Measurements from ENCODE around the gene IKZF3.
"Not testable (repeated sequence)": the region's sequence is repeated elsewhere in the genome, so short reads cannot be mapped to it uniquely, and the experiment has no call there.

The IKZF3 gene

DNA sequence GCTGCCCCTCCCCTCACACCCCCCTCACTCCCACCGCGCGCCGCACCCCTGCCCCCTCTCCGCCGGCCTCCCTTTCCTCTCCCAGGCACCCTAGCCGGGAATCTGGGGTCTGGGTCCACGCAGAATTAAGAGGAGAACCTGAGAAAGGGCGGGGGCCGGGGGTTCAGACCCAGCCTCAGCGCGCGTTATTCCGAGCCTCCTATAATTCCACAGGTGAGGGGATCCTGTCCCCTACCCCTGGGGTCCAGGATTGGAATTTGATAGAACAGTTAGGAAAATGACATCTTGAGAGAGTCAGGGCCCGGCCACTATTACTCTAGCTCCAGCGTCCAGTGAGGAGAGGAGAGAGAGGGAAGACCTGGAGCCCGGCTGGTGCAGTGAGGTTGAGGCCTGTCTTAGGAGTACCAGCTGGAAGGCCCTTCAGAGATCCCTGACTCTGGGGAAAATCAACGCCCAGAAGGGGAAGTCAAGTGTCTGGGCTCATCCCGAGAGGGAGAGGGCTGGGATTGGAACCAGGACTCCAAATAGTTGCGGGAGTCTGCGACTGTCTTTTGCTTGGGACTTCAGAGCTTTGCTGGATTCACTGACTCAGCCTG, 109.1 kb downstream of the IKZF3 start:
- no peak for DNase-seq (ENCODE audit: low spot score)

DNA sequence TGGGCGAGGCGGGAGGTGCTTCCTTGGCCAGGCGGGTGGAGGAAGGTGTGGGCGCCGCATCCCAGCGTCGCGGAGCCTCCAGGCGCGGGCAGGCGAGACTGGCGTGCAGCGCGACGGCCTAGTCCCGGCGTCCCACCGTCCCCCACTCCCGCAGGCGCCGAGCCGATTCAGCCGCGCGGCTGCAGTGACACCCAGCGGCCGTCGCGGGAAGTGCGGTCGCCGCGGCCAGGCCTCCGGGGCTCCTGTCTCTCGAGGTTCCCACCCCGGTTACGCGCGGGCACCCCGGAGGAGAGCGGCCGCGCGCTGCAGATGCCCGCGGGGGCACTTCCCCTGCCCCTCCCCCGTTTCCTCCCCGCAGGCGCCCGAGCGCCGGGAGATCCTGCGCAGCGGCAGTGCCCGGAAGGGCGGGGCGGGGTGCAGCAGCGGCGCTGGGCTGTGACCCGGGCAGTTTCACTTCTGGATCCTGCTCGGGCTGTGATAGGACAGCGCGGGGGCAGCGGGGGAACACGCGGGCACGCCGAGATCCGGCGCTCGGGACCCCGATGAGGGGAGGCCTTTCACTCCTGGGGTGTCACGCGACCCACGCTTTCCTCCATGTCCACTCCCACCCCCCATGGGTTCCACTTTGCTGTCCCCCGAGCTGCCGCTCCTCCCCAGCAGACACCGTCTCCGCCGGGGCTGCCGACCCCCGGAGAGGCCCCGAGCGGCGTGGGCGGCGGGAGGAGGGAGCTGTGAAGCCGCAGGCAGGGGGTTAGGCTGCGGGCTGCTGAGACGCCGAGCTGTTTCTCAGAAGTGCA, 109.8 kb downstream of the IKZF3 start:
- DNase-seq (ENCODE audit: low spot score), result peak; percentile 84

DNA sequence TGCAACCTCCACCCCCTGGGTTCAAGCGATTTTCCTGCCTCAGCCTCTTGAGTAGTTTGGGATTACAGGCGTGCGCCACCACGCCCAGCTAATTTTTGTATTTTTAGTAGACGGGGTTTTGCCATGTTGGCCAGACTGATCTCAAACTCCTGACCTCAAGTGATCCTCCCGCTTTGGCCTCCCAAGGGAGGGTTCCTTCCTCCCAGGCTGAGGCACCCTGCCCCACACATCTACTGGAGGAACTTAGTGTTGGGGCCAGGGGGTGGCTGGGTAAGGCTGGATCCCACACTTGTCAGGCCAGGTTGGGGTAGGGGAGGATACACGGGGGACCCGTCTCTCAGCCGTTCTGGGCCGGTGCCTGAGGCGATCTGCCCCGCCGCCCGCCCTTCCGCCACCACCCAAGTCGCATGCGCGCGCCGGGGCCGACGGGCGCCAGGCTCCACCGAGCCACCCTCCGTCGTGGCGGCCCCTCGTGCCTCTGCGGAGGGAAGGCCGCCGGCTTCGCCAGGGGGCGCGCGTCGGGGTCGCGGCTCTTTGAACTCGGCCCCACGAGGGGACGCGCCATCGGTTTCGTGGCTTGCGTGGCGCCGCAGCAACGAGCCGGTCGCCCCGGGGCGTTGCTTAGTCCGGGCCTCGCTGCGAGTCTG, 110.5 kb downstream of the IKZF3 start:
- no peak for DNase-seq (ENCODE audit: low spot score)

DNA sequence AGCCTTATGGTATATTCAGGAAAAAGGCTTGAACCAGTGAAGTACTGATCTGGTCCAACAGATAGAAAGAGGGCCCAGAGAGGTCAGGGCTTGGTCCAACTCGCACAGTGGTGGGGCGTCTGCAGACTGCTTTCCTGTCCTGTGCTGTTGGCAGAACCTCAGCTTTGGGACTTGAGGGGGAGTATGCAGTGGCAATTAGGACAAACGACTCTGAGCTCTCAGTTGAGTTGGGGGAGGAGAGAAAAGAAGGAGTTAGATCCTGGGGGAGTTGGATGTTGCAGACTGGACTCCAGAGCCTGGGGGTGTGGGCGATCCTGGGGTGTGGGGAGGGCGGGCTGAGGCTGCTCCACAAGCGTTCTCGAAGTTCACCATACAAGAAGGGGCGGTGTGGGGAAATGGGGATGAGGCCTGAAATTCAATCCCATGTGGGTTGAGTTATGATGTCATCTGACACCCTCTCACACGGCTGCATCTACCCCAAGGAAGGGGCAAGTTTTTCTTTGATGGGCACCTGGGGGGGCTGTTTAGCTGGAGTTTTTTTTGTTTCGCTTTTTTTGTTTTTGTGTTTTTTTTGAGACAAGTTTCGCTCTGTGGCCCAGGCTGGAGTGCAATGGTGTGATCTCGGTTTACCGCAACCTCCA, 111.8 kb downstream of the IKZF3 start:
- no peak for DNase-seq (ENCODE audit: low spot score)

DNA sequence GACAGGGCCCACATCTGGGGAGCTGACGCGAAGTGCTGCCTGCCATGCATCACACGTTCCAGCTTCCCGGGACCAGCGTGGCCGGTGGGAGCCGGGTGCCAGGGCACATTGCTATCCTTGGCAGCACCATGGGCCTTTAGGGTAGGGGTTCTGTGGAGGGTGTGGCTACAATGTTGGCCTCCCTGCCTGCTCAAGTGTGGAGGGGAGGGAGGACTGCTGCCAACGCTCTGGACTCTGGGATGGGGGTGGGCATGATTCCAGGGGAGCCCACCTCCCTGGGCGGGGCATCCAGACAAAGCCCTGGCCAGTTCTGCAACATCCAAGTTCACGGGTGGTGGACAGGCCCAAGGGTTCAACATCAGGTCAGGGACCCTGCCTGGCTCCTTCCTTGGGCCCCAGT, 112.5 kb downstream of the IKZF3 start:
- no peak for DNase-seq (ENCODE audit: low spot score)

DNA sequence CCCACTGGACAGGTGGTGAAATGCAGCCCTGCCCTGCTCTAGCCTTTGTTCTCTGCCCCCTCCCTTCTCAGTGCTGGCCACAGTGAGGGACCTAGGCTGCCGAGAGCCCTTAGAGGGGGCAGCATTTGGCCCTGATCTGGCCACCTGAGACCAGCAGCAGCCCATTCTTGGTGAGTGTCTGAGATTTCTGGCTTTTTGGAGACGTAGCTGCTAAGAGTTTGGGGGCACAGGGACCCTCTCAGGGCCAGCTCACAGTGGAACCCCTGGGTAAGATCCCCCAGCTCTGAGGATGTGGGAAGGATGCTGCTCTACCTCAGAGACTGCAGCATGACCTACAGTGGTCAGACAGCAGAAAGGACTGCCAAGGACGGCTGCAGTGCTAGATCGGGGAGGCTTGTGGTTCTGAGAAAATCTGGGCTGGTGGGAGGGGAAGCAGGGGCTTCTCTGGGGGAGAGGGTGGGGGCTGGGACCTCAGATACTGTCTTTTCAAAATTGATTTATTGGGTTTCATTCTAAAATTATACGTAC, 113.0 kb downstream of the IKZF3 start:
- DNase-seq (ENCODE audit: low spot score), result no peak

DNA sequence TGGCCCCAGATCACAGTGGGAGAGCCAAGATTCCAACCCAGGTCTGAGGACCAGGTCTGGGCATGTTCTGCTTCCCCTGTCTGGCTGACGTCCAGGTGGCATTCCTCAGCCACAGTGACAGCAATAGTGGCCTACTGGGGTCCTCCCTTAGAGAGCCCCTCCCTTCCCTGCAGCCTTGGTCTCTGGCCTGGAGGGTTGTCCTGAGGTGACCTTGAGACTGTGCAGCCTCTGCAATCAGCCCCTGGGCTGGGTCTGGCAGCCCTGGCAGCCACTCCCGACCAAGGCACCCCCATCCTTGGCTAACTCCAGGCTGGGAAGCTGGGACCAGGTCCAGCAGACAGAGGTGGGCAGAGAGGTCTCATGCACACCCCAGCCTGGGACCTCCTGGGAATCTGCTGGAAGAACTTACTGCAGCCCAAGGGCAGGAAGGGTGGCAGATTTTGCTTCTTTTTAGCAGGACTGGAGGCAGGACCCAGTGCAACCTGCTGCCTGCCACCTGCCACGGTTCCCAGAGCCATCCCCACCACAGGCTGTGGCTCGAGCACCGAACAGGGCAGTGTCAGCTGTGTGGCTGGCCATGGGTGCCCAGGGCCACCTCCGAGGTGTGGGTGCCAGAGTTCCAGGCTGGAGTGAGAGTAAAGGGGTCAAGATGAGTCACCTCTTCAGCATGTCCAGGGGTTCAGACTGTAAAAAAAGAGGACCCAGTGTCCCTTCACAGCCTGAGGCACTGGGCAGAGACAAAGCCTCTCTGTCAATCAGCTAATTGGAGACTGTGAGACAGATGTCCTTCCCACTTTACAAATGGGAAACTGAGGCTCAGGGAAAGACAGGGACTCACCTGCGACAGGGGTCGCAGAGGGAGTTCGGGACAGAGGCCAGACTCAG, 113.7 kb downstream of the IKZF3 start:
- no peak for DNase-seq (ENCODE audit: low spot score)

DNA sequence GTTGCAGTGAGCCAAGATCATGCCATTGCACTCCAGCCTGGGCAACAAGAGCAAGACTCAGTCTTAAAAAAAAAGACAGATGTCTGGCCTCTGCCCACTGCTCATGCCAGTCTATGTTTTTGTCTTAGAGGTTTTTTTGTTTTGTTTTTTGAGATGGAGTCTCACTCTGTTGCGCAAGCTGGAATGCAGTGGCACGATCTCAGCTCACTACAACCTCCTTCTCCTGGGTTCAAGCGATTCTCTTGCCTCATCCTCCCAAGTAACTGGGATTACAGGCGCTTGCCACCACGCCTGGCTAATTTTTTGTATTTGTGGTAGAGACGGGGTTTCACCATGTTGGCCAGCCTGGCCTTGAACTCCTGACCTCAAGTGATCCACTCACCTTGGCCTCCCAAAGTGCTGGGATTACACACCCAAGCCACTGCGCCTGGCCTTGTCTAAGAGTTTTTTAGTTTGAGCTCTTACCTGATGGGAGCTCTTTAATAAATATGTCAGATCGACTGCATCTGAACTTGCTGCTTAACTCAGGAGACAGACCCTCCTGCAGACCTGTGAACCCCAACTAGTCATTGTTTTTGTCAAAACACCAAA, 115.6 kb downstream of the IKZF3 start:
- not testable (repeated sequence) for DNase-seq (ENCODE audit: low spot score)

DNA sequence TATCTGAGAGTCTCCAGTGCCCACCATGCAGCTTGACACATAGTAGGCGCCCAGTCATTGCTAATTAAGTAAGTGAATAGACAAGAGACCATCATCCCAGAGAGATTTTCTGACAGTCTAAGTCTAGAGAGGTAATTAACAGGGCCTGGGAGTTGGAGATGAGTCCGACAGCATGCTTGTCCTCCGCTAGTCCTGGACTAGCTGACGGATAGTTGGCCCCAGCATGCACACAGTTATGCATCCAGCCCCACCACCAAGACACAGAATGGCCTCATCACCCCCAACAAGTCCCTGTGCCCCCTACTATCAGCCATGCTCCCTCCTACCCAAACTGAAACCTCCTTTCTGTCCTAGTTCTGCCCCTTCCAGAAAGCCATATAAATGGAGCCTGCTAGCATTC, 116.4 kb downstream of the IKZF3 start:
- no peak for DNase-seq (ENCODE audit: low spot score)

DNA sequence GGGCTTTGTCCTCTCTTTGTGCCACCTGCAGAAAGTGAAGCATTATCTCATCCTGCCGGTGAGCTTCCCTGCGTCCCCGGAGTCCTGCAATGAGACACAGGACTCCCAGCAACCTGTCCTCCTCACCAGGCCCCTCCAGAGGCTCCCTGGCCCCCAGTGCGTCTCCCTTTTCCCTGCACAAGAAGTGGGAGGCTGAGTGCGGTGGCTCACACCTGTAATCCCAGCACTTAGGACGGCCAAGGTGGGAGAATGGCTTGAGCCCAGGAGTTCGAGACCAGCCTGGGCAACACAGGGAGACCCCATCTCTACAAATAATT, 118.0 kb downstream of the IKZF3 start:
- no peak for DNase-seq (ENCODE audit: low spot score)

DNA sequence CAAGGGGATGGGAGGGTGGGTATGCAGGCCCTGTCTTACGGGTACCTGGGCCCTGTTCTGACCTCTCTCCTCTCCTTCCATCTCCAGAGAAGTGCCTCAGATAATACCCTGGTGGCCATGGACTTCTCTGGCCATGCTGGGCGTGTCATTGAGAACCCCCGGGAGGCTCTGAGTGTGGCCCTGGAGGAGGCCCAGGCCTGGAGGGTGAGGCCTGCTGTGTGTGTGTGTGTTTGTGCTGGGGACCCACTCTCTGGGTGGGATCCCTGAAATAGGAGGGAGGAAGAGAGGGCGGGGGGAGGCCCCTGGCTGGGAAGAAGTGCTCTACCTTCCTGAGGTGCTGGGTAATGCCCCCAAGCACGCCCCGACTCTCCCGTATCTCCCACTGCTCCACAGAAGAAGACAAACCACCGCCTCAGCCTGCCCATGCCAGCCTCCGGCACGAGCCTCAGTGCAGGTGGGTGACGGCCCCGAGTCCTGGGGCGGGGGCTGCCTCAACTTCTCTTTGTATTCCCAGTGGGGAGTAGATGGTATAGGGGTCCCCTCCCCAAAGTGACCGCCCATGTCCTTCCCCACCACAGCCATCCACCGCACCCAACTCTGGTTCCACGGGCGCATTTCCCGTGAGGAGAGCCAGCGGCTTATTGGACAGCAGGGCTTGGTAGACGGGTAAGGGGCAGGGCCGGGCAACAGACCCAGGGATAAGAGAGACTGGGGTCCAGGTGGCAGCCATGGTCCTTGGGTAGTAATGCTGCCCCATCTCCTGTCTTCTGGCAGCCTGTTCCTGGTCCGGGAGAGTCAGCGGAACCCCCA, 118.6 kb downstream of the IKZF3 start:
- DNase-seq (ENCODE audit: low spot score), result no peak

DNA sequence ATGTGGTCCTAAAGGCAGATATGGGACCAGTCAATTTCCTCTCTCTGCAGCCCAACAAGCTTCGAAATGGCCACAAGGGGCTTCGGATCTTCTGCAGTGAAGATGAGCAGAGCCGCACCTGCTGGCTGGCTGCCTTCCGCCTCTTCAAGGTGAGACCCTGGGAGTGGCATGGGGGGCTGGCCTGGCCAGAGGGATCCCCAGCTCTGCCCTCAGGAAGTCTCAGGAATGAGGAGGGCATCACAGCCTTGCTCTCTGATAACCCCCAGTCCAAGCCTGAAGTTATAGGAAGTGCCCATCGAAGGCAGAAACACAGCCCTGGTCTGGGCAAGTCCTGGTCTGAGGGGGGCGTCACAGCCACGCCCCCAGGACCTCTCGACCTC, 119.3 kb downstream of the IKZF3 start:
- no peak for DNase-seq (ENCODE audit: low spot score)

DNA sequence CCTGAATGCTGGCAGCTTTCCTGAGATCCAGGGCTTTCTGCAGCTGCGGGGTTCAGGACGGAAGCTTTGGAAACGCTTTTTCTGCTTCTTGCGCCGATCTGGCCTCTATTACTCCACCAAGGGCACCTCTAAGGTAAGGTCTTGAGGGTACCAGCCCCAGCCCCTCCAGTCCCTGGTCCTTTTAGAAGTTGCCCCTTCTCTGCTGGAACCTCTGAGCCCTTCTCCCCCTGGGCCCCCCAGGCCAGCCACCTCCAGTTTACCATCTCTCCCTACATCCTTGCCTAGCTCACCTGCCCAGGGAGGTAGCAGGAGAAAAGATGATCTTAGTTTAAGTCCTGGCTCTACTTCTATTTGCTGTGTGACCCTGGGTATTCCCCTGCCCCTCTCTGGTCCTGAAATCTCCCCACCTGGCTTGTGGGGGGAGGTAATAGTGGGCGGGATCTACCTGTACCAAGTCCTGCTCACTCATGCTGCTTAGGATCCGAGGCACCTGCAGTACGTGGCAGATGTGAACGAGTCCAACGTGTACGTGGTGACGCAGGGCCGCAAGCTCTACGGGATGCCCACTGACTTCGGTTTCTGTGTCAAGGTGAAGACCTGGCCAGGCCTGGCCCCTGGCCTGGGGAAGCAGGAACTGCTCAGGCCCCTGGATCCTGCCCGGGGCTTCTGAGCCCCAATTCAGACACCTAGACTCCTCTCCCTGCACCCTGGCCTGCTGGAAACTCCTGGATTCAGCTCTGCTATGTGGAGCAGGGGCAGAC, 119.9 kb downstream of the IKZF3 start:
- no peak for DNase-seq (ENCODE audit: low spot score)

DNA sequence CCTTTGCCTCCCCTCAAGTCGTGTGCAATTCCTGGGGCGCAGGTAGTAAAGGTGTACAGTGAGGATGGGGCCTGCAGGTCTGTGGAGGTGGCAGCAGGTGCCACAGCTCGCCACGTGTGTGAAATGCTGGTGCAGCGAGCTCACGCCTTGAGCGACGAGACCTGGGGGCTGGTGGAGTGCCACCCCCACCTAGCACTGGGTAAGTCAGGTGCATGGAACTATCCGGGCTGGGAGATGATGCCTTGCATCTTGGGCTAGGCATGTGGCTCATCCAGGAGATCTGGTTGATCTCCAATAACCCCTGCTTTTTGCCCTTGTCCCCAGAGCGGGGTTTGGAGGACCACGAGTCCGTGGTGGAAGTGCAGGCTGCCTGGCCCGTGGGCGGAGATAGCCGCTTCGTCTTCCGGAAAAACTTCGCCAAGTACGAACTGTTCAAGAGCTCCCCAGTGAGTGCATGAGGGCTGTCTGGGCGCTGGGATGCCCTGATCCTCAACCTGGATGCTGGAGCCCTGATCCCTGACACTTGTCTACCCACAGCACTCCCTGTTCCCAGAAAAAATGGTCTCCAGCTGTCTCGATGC, 121.2 kb downstream of the IKZF3 start:
- DNase-seq (ENCODE audit: low spot score), result no peak

DNA sequence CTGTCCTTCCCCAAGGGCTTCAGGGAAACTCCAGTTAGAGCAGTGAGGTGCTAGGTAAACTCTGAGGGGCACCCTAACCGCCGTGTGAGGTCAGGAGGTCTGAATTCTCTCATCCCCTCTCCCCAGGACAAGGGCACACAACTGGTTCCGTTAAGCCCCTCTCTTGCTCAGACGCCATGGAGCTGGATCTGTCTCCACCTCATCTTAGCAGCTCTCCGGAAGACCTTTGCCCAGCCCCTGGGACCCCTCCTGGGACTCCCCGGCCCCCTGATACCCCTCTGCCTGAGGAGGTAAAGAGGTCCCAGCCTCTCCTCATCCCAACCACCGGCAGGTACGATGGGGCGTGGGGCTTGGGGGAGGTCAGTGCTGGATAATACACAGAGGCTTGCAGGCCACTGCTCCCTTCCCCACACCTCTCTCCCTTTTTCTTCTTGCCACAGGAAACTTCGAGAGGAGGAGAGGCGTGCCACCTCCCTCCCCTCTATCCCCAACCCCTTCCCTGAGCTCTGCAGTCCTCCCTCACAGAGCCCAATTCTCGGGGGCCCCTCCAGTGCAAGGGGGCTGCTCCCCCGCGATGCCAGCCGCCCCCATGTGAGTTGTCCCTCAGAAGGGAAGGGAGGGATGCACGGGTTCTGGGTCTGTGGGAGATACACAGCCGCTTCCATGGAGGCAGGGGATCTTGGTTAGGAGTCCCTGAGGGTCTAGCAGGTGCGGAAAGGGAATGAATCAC, 121.8 kb downstream of the IKZF3 start:
- no peak for DNase-seq (ENCODE audit: low spot score)

DNA sequence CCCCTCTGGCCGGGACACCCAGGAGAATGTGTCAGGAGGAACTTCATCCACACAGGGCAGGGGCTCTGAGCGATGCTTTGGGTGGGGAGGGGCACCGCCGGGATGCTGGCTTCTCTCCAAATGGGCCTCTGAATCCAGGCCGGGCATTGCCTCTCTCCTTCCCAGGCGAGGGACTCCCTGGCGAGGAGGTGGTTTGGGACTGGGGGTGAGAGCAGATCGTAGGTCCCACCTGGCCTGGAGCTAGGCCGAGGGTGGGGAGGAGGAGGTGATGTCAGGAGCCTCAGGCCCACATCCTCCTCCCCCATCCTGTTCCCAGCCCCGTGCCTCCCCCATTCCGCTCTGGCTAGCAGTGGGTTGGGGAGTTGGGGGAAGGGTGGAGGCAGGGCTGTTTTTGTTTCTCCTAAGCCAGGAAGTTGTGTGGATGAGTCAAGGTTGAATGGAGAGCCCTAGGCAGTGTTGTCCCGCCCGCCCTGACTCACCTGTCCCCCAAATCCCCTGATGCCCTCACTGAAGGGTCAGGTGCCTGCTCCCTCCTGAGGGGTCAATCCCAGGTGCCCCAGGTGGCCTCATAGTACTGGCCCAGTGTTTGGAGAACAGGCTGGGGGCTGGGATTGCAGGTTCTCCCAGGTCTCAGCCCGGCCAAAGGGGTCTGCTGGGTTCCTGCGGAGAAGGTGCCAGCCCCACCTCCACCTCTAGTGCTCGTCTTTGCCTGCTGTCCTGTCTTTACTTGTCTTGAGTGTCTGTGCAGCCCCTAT, 123.6 kb downstream of the IKZF3 start:
- DNase-seq (ENCODE audit: low spot score), result no peak

DNA sequence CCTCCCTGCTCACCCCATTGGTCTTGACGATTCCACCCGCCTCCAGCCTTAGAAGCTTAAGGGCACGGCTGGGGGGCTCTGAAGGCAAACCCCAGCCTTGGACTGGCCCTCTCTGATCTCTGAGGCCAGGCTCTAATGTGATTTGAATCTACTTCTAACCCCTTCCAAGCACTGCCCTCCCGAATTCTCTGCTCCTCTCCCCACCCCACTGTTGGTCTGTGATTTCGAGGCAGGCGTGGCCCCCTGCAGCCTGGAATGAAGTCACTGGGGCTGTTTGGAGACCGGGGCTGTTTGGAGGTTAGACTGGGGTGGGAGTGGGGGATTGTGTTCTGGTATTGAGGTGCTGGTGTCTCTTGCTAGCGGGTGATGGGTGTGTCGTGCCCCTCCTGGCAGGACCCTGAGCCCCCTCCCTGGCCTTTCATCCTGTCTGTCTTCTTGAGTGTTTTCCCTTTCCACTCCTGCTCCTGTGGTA, 124.2 kb downstream of the IKZF3 start:
- DNase-seq (ENCODE audit: low spot score), result no peak
